Measurements from ENCODE around the gene B3GAT1.

DNA sequence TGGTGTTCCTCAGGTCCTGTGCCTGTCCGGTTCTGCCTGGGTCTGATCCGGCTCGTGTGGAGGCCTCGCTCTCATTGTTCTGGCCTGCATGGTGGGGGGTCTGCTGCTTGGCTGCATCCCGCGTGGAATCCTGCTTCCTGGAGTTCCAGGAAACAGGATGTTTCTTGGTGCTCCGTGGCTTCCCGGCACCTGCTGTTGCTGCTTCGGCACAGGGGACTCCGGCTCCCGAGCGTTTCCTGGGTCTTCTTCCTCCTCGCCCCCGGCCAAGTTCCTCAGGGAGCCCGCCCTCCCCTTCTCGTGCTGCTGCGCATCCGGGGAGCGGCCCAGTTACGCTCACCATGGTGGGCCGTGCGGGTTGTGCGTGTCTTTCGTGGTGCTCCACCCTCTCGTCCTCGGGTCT lies 50.4 kb downstream of the B3GAT1 start:
- TF ChIP-seq CTCF (IDR thresholded peaks at IDR 0.05; ENCODE audit: insufficient read depth, low read depth, low read length) (no peak), EZH2 (IDR thresholded peaks at IDR 0.05; ENCODE audit: insufficient read depth, low read length) (no peak)
